Smooth muscle cell (in vitro differentiated cells): ENCODE measurements around the gene UCN3. TPM values are rescaled to one million over a fixed set of nuclear protein-coding genes. Genes with fewer than 3 reads are reported as not detected.

ENCODE experiments used
- DNase-seq: peaks from one replicate; lab custom pipeline; 2025; ENCODE audit not compliant: unreplicated experiment; lab: John Stamatoyannopoulos, UW
- H2AFZ ChIP-seq: fragments of 200-600 bp; sonication (generic); 2 replicates; pipeline ENCODE4 v1.6.0; 2016; ENCODE audit warnings: antibody characterized with exemption, low read depth, mild to moderate bottlenecking
- H3F3A ChIP-seq: fragments of 200-600 bp; sonication (generic); 2 replicates; pipeline ENCODE4 v1.6.0; 2017; ENCODE audit warnings: antibody characterized with exemption, low read depth
- H3K27ac ChIP-seq: fragments of 200-600 bp; sonication (generic); 2 replicates; pipeline ENCODE4 v1.5.1; 2016; ENCODE audit warnings: low read depth, mild to moderate bottlenecking
- H3K27me3 ChIP-seq: fragments of 200-600 bp; sonication (generic); 2 replicates; pipeline ENCODE4 v1.6.1; 2016; ENCODE audit warnings: low read depth, mild to moderate bottlenecking
- H3K36me3 ChIP-seq: fragments of 200-600 bp; sonication (generic); 2 replicates; pipeline ENCODE4 v1.5.1; 2016; ENCODE audit warnings: low read depth
- H3K4me1 ChIP-seq: fragments of 200-600 bp; sonication (generic); 2 replicates; pipeline ENCODE4 v1.5.1; 2016; ENCODE audit warnings: low read depth
- H3K4me2 ChIP-seq: fragments of 200-600 bp; sonication (generic); 2 replicates; pipeline ENCODE4 v1.6.0; 2016; ENCODE audit warnings: mild to moderate bottlenecking
- H3K4me3 ChIP-seq: fragments of 200-600 bp; sonication (generic); 2 replicates; pipeline ENCODE4 v1.5.1; 2016; ENCODE audit warnings: mild to moderate bottlenecking
- H3K79me2 ChIP-seq: fragments of 200-600 bp; sonication (generic); 2 replicates; pipeline ENCODE4 v1.6.0; 2016; ENCODE audit warnings: low read depth, mild to moderate bottlenecking
- H3K9ac ChIP-seq: fragments of 200-600 bp; sonication (generic); 2 replicates; pipeline ENCODE4 v1.6.0; 2016; ENCODE audit warnings: low read depth
- H3K9me3 ChIP-seq: fragments of 200-600 bp; sonication (generic); replicated peaks from 2 replicates; pipeline ENCODE4 v1.5.1; 2016; ENCODE audit warnings: low read depth
- H4K20me1 ChIP-seq: fragments of 200-600 bp; sonication (generic); 2 replicates; pipeline ENCODE4 v1.6.0; 2016; ENCODE audit warnings: low read depth
- WGBS: methylation state at CpG from one replicate; pipeline ENCODE4 v1.1.7; 2016; ENCODE audit warnings: low lambda C conversion rate; 5-methylcytosine and 5-hydroxymethylcytosine counted together
- polyA plus RNA-seq: library from polyadenylated mRNA; unstranded; fragments of >200 nt; fragmentation: Nextera tagmentation; extraction: Ambion mirVana; gene quantifications from 2 replicates; pipeline ENCODE4 v1.2.1, GENCODE V29; 2016
- total RNA-seq: library from RNA; depleted of rRNA; stranded (reverse); fragments of >200 nt; gene quantifications from 2 replicates; pipeline ENCODE4 v1.2.3, GENCODE V29; 2014
- TF ChIP-seq, protein P1 (sequence below): fragments of 200-600 bp; sonication (generic); IDR thresholded peaks from 2 replicates; pipeline ENCODE4 v1.5.1; 2017; ENCODE audit warnings: borderline replicate concordance, mild to moderate bottlenecking, antibody characterized with exemption; ENCODE audit not compliant: insufficient read depth, poor library complexity, severe bottlenecking

UCN3 gene
- total and polyA plus RNA-seq, 2 experiments from 2014 or later, result not detected

- H3K4me3 ChIP-seq, result no peak overlapping the region
- H3K4me1 ChIP-seq, result no peaks in the 10 kb centered on the region
- H3K79me2 ChIP-seq, result no peaks in the 10 kb centered on the region
- WGBS, result 87% methylated on average over 4 of the region's 4 CpGs
- no peak for DNase-seq
- H4K20me1 ChIP-seq, result no peaks in the 10 kb centered on the region
- no peaks in the 10 kb centered on the region for H3F3A ChIP-seq
- no peak overlapping the region for H3K27ac ChIP-seq
- no peaks in the 10 kb centered on the region for H3K36me3 ChIP-seq
- H2AFZ ChIP-seq, result no peak overlapping the region
- peaks cover 15% of the 10 kb centered on the region for H3K27me3 ChIP-seq
- no peaks in the 10 kb centered on the region for H3K9me3 ChIP-seq
- H3K9ac ChIP-seq, result no peak overlapping the region
- H3K4me2 ChIP-seq, result no peak overlapping the region
- TF ChIP-seq, protein P1, sequence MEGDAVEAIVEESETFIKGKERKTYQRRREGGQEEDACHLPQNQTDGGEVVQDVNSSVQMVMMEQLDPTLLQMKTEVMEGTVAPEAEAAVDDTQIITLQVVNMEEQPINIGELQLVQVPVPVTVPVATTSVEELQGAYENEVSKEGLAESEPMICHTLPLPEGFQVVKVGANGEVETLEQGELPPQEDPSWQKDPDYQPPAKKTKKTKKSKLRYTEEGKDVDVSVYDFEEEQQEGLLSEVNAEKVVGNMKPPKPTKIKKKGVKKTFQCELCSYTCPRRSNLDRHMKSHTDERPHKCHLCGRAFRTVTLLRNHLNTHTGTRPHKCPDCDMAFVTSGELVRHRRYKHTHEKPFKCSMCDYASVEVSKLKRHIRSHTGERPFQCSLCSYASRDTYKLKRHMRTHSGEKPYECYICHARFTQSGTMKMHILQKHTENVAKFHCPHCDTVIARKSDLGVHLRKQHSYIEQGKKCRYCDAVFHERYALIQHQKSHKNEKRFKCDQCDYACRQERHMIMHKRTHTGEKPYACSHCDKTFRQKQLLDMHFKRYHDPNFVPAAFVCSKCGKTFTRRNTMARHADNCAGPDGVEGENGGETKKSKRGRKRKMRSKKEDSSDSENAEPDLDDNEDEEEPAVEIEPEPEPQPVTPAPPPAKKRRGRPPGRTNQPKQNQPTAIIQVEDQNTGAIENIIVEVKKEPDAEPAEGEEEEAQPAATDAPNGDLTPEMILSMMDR, result no peak
These were observed 2.8 kb upstream of the UCN3 start for GRCh38 chr10:5361966-5362365.

DNA sequence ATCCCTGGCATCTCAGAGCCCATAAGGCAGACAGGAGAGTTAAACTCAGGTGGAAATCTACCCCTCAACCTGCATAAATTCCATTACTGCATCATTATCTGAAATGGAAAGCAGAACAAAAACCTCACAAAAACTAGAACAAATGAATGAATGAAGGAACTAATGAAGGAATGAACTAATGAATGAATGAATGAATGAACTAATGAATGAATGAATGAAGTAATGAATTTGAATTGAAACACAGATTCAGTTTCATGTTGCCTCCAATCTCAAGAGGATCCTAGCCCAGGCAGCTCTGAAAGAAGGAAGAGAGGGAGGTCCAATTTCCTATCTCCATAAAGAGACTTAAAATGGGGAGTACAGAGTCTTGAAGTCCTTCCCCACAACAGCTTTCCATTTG, 1.9 kb upstream of the UCN3 start:
- peaks cover 20% of the 10 kb centered on the region for H3K27me3 ChIP-seq
- no peaks in the 10 kb centered on the region for H3K4me1 ChIP-seq
- no peaks in the 10 kb centered on the region for H3K79me2 ChIP-seq
- H3K9ac ChIP-seq, result no peak overlapping the region
- no peak overlapping the region for H3K4me2 ChIP-seq
- no peak for DNase-seq
- TF ChIP-seq, protein P1, result no peak
- H3K27ac ChIP-seq, result no peak overlapping the region
- no peak overlapping the region for H3K4me3 ChIP-seq
- H3K36me3 ChIP-seq, result no peaks in the 10 kb centered on the region
- H2AFZ ChIP-seq, result no peak overlapping the region
- no peaks in the 10 kb centered on the region for H4K20me1 ChIP-seq
- H3F3A ChIP-seq, result no peaks in the 10 kb centered on the region
- no peaks in the 10 kb centered on the region for H3K9me3 ChIP-seq

DNA sequence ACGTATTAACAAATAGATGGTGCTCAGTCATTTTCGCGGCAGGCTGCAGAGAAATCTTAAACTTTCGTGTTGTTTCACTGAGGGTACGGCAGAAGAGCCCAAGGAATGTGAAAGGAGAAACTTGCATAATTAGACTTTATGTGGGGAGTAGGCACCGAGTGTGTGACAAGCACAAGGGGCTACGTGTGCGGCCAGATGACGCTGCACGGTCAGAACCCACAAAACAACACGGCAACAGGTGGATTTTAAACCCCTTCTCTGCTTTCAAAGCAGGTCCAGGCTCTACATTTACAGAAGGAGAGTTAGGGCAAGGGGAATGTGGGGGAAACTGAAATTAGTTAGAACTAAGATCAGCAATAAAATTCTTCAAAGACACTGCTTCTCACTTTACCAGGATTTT, 392 bp upstream of the UCN3 start:
- no peak overlapping the region for H3K9ac ChIP-seq
- no peak overlapping the region for H3K4me2 ChIP-seq

DNA sequence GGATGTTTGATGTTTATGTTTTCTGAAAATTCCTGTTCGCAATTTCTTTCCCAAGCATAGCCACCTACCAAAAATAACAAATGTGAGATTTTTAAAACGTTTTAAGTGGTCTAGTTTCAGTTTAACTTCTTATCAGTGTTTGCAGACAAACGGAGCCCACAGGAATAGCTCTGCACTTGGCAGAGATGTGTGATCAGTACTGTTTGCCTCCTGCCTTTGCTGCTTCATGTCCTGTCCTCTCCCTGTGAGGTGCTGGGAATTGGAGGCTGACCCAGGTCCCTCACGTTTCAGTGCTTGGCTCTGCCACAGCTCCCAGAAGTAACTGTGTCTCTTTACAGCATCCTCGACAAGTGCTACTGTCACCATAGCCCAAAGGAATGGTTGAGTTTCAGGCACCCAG, 1.2 kb downstream of the UCN3 start:
- Histone ChIP-seq H4K20me1 (no peaks in the 10 kb centered on the region), H3K9me3 (no peaks in the 10 kb centered on the region), H3K9ac (no peak overlapping the region), H3K4me1 (no peaks in the 10 kb centered on the region), H3K79me2 (no peaks in the 10 kb centered on the region), H2AFZ (no peak overlapping the region), H3K4me3 (no peak overlapping the region), H3K36me3 (no peaks in the 10 kb centered on the region), H3K27ac (no peak overlapping the region), H3F3A (peaks cover 7% of the 10 kb centered on the region), H3K4me2 (no peak overlapping the region), H3K27me3 (peaks cover 17% of the 10 kb centered on the region)
- TF ChIP-seq, protein P1, result no peak
- 61% methylated on average over 5 of the region's 5 CpGs for WGBS
- DNase-seq, result no peak

More for the DNA sequence above, 392 bp upstream of the UCN3 start:
- Histone ChIP-seq H3K4me1 (no peaks in the 10 kb centered on the region), H3K36me3 (no peaks in the 10 kb centered on the region), H3K9me3 (no peaks in the 10 kb centered on the region), H3F3A (no peaks in the 10 kb centered on the region), H3K79me2 (no peaks in the 10 kb centered on the region), H4K20me1 (no peaks in the 10 kb centered on the region), H2AFZ (no peak overlapping the region), H3K4me3 (no peak overlapping the region), H3K27ac (no peak overlapping the region), H3K27me3 (peaks cover 20% of the 10 kb centered on the region)
- TF ChIP-seq, protein P1, result no peak
- DNase-seq, result no peak
- 89% methylated on average over 11 of the region's 11 CpGs for WGBS
